ENCODE measurements around the gene GHITM. TPM values are rescaled to one million over a fixed set of nuclear protein-coding genes. Genes with fewer than 3 reads are reported as not detected.
"Not testable (repeated sequence)": the region's sequence is repeated elsewhere in the genome, so short reads cannot be mapped to it uniquely, and the experiment has no call there.

The GHITM gene
- 692 and 730 TPM in 2 replicates for total RNA-seq (2014; rRNA removed; shearing (Covaris generic))
- 306 and 350 TPM in 2 replicates for polyA plus RNA-seq (2014; cell fraction: nucleus; rRNA removed)

DNA sequence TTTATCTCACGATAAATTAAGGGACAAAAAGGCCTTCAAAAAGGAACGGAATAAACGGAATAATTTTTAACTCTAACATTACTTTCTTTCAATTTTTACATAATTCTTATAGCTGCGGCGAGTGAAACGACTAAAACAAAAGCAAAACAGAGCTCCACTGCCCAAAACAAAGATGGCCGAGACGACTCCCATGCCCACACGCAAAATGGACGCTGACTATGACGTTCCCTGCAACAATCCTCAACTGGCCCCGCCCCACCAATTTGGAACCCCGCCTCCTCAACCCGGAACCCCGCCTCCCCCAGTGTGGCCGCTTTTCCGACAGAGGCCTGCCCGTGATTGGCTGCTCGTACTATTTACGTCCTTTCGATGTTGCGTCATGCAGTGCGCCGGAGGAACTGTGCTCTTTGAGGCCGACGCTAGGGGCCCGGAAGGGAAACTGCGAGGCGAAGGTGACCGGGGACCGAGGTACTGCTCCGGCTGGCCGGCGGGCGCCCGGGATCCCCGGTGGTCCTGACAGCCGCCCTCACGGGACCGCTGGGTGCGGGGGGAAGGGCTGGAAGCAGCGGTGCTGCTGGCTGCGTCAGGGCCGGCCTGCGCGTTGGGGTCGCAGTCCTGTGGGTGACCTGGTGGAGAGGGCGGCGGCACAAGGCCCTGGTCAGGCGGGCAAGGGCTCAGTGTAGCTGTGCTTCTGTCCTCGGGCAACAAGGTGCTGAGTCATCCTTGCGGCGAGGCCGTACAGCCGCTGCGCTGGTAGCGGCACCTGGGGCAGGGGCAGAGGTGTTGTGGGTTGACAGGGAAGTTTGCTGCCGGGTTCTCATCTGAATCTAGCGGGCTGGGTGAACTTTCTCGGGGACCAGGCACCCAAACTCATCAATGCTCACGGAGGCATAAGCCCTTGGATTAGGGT is at the start of gene GHITM:
Gene GHITM, plus strand, starts transcription at position 384 of the 910 bp plus-strand sequence. CDS start 1,992 bp downstream, outside the sequence.
- peak; percentile 99 for DNase-seq (ENCODE audit: extremely low read depth, low read depth)

DNA sequence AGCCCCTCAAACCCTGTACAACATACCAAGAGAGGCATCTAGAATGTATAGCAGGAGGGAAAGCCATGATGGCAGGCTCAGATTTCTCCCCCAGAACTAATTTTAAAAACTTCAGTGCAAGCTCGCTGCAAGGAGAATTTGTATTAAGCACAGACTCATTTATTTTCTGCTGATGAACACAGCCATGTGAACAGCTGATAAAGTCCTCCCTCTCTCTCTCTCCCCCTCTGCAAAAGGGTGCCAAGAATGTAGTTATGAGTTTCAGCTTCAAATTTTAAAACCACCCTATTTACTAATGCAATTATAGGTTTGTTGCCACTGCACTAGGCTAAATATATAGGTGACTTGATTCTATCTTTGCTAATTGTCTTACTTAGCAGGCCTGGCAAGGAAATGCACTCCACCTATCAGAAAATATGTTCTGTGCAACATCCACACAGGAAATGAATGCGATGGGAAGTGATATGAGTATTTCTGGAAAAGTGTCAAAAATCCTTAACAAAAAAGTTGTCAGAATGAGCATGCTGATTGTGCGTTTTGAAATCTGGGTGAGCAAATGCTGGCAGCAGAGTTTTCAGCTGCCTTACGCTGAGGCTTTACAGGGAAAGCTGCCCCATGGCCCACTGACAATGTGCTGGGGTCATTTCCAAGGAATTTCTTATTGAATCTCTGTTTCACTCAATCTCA is 43.4 kb upstream of the GHITM start:
- DNase-seq (ENCODE audit: extremely low read depth, low read depth), result no peak

- DNase-seq (ENCODE audit: extremely low read depth, low read depth), result peak; percentile 11
These were observed 41.4 kb upstream of the GHITM start for GRCh38 chr10:84097787-84098353.

DNA sequence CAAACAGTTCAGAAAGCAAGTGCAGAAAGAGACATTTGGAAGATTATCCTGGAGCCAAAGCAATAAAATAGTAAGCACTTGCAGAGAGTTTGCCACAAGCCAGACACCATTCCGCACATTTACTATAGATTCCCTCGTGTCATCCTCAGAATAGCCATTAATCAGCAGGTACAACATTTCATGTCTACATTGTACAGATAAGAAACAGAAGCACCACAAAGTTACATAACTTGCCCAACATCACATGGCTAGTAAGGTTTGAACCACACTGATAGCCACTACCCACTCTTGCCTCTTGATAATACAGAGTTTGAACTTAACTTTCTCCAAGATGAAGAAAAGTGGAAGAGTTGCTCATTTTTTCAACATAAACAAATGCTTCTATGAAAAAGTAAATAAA is 40.6 kb upstream of the GHITM start:
- no peak for DNase-seq (ENCODE audit: extremely low read depth, low read depth)

- no peak for DNase-seq (ENCODE audit: extremely low read depth, low read depth)
These were observed 38.3 kb upstream of the GHITM start for GRCh38 chr10:84101042-84101441.

- no peak for DNase-seq (ENCODE audit: extremely low read depth, low read depth)
These were observed 30.5 kb upstream of the GHITM start for GRCh38 chr10:84108797-84109196.

GRCh38 chr10:84109772-84110171 is 29.5 kb upstream of the GHITM start:
- DNase-seq (ENCODE audit: extremely low read depth, low read depth), result not testable (repeated sequence)

GRCh38 chr10:84113468-84113867 is 25.8 kb upstream of the GHITM start:
- DNase-seq (ENCODE audit: extremely low read depth, low read depth), result not testable (repeated sequence)

DNA sequence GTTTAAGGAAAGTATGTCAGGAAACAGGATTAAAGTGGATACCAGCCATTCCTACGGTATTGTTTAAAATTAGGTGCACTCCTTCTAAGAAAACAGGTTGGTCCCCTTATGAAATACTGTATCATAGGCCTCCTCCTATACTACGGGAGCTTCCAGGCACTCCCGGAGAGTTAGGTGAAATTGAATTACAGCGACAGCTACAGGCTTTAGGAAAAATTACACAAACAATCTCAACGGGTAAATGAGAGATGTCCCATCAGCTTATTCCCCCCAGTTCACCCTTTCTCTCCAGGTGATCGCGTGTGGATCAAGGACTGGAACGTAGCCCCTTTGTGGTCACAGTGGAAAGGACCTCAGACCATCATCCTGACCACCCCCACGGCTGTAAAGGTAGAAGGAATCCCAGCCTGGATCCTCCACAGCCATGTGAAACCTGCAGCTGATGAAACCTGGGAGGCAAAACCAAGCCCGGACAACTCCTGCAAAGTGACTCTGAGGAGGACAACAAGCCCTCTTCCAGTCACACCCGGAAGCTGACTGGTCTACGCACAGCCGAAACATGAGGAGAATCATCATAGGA is 25.1 kb upstream of the GHITM start:
- no peak for DNase-seq (ENCODE audit: extremely low read depth, low read depth)

DNA sequence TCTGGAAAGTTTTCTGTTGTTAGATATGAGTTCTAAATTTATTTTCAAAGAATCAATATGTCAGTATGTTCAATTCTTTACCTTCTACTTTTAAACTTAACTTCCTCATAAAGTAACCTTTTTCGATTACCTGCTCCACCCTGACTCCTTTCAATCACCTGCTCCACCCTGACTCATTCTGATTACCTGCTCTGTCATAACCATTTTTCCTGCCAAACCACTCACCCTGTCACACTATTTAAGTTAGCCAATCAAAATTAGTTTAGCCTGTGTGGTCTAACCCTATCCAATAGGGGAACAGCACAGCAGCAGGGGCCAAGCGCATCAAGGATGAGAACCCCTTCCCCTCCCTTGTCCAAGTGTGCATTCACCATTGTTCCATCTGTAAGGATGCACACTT is 22.1 kb upstream of the GHITM start:
- DNase-seq (ENCODE audit: extremely low read depth, low read depth), result not testable (repeated sequence)

- no peak for DNase-seq (ENCODE audit: extremely low read depth, low read depth)
These were observed 21.5 kb upstream of the GHITM start for GRCh38 chr10:84117686-84118394.

- DNase-seq (ENCODE audit: extremely low read depth, low read depth), result no peak
These were observed 20.8 kb upstream of the GHITM start for GRCh38 chr10:84118395-84119006.

GRCh38 chr10:84123362-84123761 is 15.9 kb upstream of the GHITM start:
- DNase-seq (ENCODE audit: extremely low read depth, low read depth), result no peak

GRCh38 chr10:84125910-84126784 is 13.2 kb upstream of the GHITM start:
- not testable (repeated sequence) for DNase-seq (ENCODE audit: extremely low read depth, low read depth)

- DNase-seq (ENCODE audit: extremely low read depth, low read depth), result no peak
These were observed 12.5 kb upstream of the GHITM start for GRCh38 chr10:84126785-84127167.

DNA sequence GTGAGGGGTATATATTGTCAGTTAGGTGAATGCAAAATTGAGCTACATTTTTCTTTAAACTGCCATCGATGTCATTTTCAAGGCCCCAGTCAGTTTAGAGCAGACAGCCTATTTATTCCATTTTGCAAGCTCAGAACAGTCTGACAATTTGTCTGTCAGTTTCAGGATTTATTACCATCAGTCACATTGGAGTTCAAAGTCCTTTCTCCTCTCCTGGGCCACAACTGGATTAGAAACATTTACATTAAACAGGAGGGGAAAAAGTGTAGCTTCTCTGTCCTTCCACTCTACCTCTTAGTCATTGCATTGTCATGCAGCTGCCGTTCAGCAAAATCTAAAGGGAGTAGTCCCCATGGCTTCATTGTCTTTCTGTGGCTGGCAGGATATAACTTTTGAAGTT is 3.5 kb upstream of the GHITM start:
- no peak for DNase-seq (ENCODE audit: extremely low read depth, low read depth)

- no peak for DNase-seq (ENCODE audit: extremely low read depth, low read depth)
These were observed 1.5 kb upstream of the GHITM start for GRCh38 chr10:84137811-84138210.

DNA sequence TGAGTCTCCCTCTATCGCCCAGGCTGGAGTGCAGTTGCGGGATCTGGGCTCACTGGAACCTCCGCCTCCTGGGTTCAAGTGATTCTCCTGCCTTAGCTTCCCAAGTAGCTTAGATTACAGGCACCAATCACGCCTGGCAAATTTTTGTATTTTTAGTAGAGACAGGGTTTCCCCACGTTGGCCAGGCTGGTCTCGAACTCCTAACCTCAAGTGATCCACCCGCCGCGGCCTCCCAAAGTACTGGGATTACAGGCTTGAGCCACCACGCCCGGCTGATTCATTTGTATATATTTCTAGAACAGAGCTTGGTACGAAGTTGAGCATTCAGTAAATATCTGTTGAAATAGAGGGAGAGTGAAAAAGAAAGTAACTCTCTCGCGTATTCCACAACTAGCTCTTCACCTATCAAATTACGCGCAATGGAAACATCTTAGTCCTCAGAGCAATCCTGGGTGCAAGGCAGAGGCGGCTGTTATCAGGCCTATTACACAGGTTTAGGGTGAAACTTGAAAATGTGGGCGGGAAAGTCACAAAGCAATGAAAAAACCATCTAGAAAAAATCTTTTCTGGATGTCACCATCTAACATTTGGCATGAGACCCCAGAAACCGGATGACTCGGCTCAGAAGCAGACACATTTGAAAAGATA is 707 bp upstream of the GHITM start:
- DNase-seq (ENCODE audit: extremely low read depth, low read depth), result peak; percentile 59

- peak; percentile 60 for DNase-seq (ENCODE audit: extremely low read depth, low read depth)
These were observed 699 bp downstream of the GHITM start for GRCh38 chr10:84140036-84140379.
